GM23338 (cell line): ENCODE measurements around the gene PSMB7. TPM values are rescaled to one million over a fixed set of nuclear protein-coding genes. Genes with fewer than 3 reads are reported as not detected.

Experiments used
- ATAC-seq: fragments of 200-7000 bp; cut with Tn5 transposase; 3 replicates; pipeline ENCODE4 v1.9.1; 2020
- DNase-seq: peaks from one replicate; pipeline ENCODE4 v3.0.0-alpha.2; 2015; ENCODE audit warnings: low spot score
- H2AFZ ChIP-seq: fragments of 200-600 bp; sonication (generic); 2 replicates; pipeline ENCODE4 v1.8.0; 2016; ENCODE audit warnings: antibody characterized with exemption, mild to moderate bottlenecking, moderate library complexity
- H3F3A ChIP-seq: fragments of 200-600 bp; sonication (generic); replicated peaks from 2 replicates; pipeline ENCODE4 v1.8.0; 2017; ENCODE audit warnings: antibody characterized with exemption, mixed run types, low read depth
- H3K27ac ChIP-seq: fragments of 200-600 bp; sonication (generic); 2 replicates; pipeline ENCODE4 v1.6.1; 2016; ENCODE audit warnings: low read depth
- H3K27me3 ChIP-seq: fragments of 200-600 bp; sonication (generic); 2 replicates; pipeline ENCODE4 v1.8.0; 2016; ENCODE audit warnings: mild to moderate bottlenecking, mixed run types, moderate library complexity; ENCODE audit not compliant: insufficient read depth
- H3K36me3 ChIP-seq: fragments of 200-600 bp; sonication (generic); 2 replicates; pipeline ENCODE4 v1.8.0; 2016; ENCODE audit warnings: mild to moderate bottlenecking; ENCODE audit not compliant: insufficient read depth
- H3K4me1 ChIP-seq: fragments of 200-600 bp; sonication (generic); 2 replicates; pipeline ENCODE4 v1.8.0; 2016; ENCODE audit warnings: mild to moderate bottlenecking, moderate library complexity; ENCODE audit not compliant: insufficient read depth
- H3K4me2 ChIP-seq: fragments of 200-600 bp; sonication (generic); 2 replicates; pipeline ENCODE4 v1.7.1; 2017; ENCODE audit warnings: mixed run types
- H3K4me3 ChIP-seq: fragments of 200-600 bp; sonication (generic); 2 replicates; pipeline ENCODE4 v1.6.1; 2016; ENCODE audit warnings: mixed run types
- H3K79me2 ChIP-seq: fragments of 200-600 bp; sonication (generic); replicated peaks from 2 replicates; pipeline ENCODE4 v1.8.0; 2017; ENCODE audit warnings: mild to moderate bottlenecking; ENCODE audit not compliant: insufficient read depth
- H3K9me2 ChIP-seq: fragments of 200-600 bp; sonication (generic); 2 replicates; pipeline ENCODE4 v1.8.0; 2017; ENCODE audit not compliant: insufficient read depth
- H4K20me1 ChIP-seq: fragments of 200-600 bp; sonication (generic); replicated peaks from 2 replicates; pipeline ENCODE4 v1.8.0; 2017; ENCODE audit warnings: mild to moderate bottlenecking; ENCODE audit not compliant: insufficient read depth
- H3K27ac Mint-ChIP-seq: 2 replicates; pipeline ENCODE4 v1.8.0; 2020; ENCODE audit warnings: inconsistent platforms, mild to moderate bottlenecking, moderate library complexity, mixed read lengths
- H3K27me3 Mint-ChIP-seq: 3 replicates; pipeline ENCODE4 v1.8.0; 2022; ENCODE audit warnings: low read depth, mild to moderate bottlenecking, moderate library complexity, mixed read lengths, inconsistent platforms; ENCODE audit not compliant: insufficient read depth, poor library complexity
- H3K36me3 Mint-ChIP-seq: 3 replicates; pipeline ENCODE4 v1.8.0; 2021; ENCODE audit warnings: low read depth, mild to moderate bottlenecking, inconsistent platforms, moderate library complexity, mixed read lengths
- H3K4me1 Mint-ChIP-seq: 3 replicates; pipeline ENCODE4 v1.8.0; 2020; ENCODE audit warnings: mild to moderate bottlenecking, inconsistent platforms, mixed read lengths
- H3K4me3 Mint-ChIP-seq: 3 replicates; pipeline ENCODE4 v1.8.0; 2021; ENCODE audit warnings: moderate library complexity, mild to moderate bottlenecking, inconsistent platforms, mixed read lengths
- H3K9me3 Mint-ChIP-seq: 3 replicates; pipeline ENCODE4 v1.8.0; 2020; ENCODE audit warnings: moderate library complexity, mild to moderate bottlenecking, inconsistent platforms, mixed read lengths
- CTCF ChIP-seq, 2 experiments: fragments of 200-600 bp in 1 of 2; sonication (generic) in 1 of 2; conservative IDR thresholded peaks; 2 replicates each; pipeline versions ENCODE4 v1.5.1 to v1.6.1; 2016 to 2017; ENCODE audit warnings: antibody characterized with exemption in 2 of 2, low read depth in 2 of 2, mild to moderate bottlenecking in 2 of 2, moderate library complexity in 1 of 2
- ETS1 ChIP-seq: IDR thresholded peaks from 2 replicates; pipeline ENCODE4 v1.6.1; 2016; ENCODE audit warnings: antibody characterized with exemption
- EZH2 ChIP-seq: fragments of 200-600 bp; sonication (generic); IDR thresholded peaks from one replicate; pipeline ENCODE4 v1.8.0; 2017; ENCODE audit warnings: antibody characterized with exemption, mild to moderate bottlenecking, low read depth; ENCODE audit not compliant: unreplicated experiment
- EZH2phosphoT487 ChIP-seq: fragments of 200-600 bp; sonication (generic); IDR thresholded peaks from one replicate; pipeline ENCODE4 v1.8.1; 2018; ENCODE audit warnings: antibody characterized with exemption; ENCODE audit not compliant: unreplicated experiment
- JUNB ChIP-seq: IDR thresholded peaks from one replicate; pipeline ENCODE4 v1.6.1; 2016; ENCODE audit warnings: antibody characterized with exemption; ENCODE audit not compliant: unreplicated experiment
- NANOG ChIP-seq: IDR thresholded peaks from 2 replicates; pipeline ENCODE4 v1.6.1; 2016; ENCODE audit warnings: antibody characterized with exemption, borderline replicate concordance
- POLR2AphosphoS5 ChIP-seq: IDR thresholded peaks from 2 replicates; pipeline ENCODE4 v1.6.1; 2016; ENCODE audit warnings: antibody characterized with exemption, low read depth
- REST ChIP-seq: IDR thresholded peaks from one replicate; pipeline ENCODE4 v1.6.1; 2018; ENCODE audit warnings: antibody characterized with exemption; ENCODE audit not compliant: unreplicated experiment
- STAT1 ChIP-seq: IDR thresholded peaks from one replicate; pipeline ENCODE4 v1.6.1; 2016; ENCODE audit warnings: antibody characterized with exemption; ENCODE audit not compliant: unreplicated experiment
- ZNF114 ChIP-seq: fragments of 250-450 bp; sonication (Bioruptor Pico); IDR thresholded peaks from 2 replicates; pipeline ENCODE4 v1.5.0; 2020; ENCODE audit warnings: mild to moderate bottlenecking, moderate library complexity
- ZNF331 ChIP-seq: fragments of 250-450 bp; sonication (Bioruptor Pico); IDR thresholded peaks from 2 replicates; pipeline ENCODE4 v1.5.0; 2020; ENCODE audit warnings: low read depth, mild to moderate bottlenecking, moderate library complexity
- ZNF462 ChIP-seq: fragments of 250-450 bp; sonication (Bioruptor Pico); IDR thresholded peaks from 2 replicates; pipeline ENCODE4 v1.5.0; 2020; ENCODE audit warnings: mild to moderate bottlenecking, moderate library complexity
- polyA plus RNA-seq: library from polyadenylated mRNA; unstranded; fragments of >200 nt; fragmentation: Nextera tagmentation; extraction: Ambion mirVana; gene quantifications from 2 replicates; pipeline ENCODE4 v1.2.1, GENCODE V29; 2016
- total RNA-seq: library from RNA; depleted of rRNA; stranded (reverse); fragments of >200 nt; shearing (Covaris generic); gene quantifications from 2 replicates; pipeline ENCODE4 v1.2.3, GENCODE V29; 2014

PSMB7 gene
- total and polyA plus RNA-seq, 2 experiments from 2014 or later = 255 to 268 TPM

GRCh38 chr9:124363326-124364096 lies 51.7 kb downstream of the PSMB7 start (continued):
- no peak for TF ChIP-seq STAT1
- TF ChIP-seq NANOG = no peak

- Histone ChIP-seq H3K4me2 (no peak overlapping the region), H3K27ac (no peak overlapping the region), H4K20me1 (peaks cover 44% of the 10 kb centered on the region), H3K4me3 (no peak overlapping the region), H3K9me2 (no peaks in the 10 kb centered on the region), H3K36me3 (no peaks in the 10 kb centered on the region), H3K27me3 (no peaks in the 10 kb centered on the region), H3K4me1 (no peaks in the 10 kb centered on the region), H2AFZ (no peak overlapping the region), H3K79me2 (peaks cover 94% of the 10 kb centered on the region), H3F3A (no peaks in the 10 kb centered on the region)
- Mint-ChIP-seq H3K4me3 (no peak overlapping the region), H3K36me3 (peaks cover 18% of the 10 kb centered on the region), H3K27ac (no peak overlapping the region), H3K9me3 (no peaks in the 10 kb centered on the region), H3K27me3 (peaks cover 10% of the 10 kb centered on the region), H3K4me1 (peaks cover 18% of the 10 kb centered on the region)
- DNase-seq = no peak
- ATAC-seq = no peak
- TF ChIP-seq ZNF462 (no peak), STAT1 (no peak), CTCF (conservative IDR thresholded peaks at IDR 0.05; ENCODE audit: low read depth in 2 of 2) (no peak), NANOG (no peak), EZH2 (no peak), REST (no peak), ZNF331 (CRISPR knock-in tag) (no peak), ZNF114 (CRISPR knock-in tag) (no peak), POLR2AphosphoS5 (no peak), ETS1 (no peak), JUNB (no peak), EZH2phosphoT487 (no peak)
Measured at GRCh38 chr9:124361128-124361527, 54.1 kb downstream of the PSMB7 start.
